NOMO-1 treated with dmso at 0.1 percent for 144 hours (cell line): ENCODE results near the gene SNX11.

ENCODE experiments used
- DNase-seq: peaks from one replicate; lab custom pipeline; 2025; ENCODE audit not compliant: unreplicated experiment; lab: John Stamatoyannopoulos, UW

Gene SNX11

DNA sequence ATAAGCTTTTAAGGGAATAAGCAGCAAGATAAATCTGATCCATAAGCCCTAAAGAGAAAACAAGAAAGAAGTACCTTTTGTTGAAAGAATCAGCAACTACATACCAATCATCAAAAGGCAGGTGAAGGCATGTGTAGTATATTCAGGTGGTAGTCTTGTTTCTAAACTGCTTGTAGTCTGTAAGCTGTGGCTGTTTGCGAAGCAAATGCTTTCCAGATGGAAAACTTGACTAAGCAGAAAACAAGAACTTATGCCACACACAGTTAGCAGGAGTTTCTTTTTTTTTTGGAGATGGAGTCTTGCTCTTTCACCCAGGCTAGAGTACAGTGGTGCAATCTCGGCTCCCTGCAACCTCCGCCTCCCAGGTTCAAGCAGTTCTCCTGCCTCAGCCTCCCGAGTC is 12.0 kb upstream of the SNX11 start:
- no peak for DNase-seq

DNA sequence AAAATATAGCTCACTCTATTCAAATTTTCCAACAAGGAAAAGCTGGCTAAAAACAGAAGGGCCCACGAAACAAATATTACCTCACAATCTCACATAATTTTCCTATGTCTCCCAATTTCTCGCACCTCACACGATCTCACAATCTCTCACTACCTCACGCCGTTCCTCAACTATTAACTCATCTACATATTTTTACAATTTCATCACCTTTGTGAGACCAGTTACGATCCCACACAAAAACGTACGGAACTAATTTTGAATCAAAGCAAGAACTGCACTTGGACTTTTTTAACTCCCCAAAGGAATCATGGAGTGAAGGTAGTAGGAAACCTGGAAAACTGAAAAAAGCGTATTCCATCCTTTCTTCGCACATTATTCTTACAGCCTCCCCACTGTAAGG is 7.4 kb upstream of the SNX11 start:
- no peak for DNase-seq

DNA sequence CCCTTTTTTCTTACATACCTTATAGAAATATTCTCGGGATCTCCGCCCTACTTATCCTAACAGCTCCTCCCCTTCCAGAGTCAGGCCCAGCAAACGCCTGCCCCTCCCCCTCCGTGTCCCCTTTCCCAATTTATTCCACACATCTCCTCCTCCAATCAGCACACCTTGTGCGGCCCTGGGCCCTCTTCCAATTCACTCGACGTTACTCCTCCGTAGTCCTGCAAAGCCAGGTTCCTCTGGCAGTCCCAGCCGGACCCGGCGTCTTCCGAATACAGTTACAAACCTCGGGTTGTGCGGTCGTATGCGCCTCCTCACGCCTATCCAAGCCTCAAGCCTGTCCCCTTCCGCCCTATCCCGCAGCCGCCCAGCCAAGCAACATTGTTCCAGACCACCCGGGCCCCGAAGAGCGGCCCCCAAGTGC is 7.0 kb upstream of the SNX11 start:
- no peak for DNase-seq

DNA sequence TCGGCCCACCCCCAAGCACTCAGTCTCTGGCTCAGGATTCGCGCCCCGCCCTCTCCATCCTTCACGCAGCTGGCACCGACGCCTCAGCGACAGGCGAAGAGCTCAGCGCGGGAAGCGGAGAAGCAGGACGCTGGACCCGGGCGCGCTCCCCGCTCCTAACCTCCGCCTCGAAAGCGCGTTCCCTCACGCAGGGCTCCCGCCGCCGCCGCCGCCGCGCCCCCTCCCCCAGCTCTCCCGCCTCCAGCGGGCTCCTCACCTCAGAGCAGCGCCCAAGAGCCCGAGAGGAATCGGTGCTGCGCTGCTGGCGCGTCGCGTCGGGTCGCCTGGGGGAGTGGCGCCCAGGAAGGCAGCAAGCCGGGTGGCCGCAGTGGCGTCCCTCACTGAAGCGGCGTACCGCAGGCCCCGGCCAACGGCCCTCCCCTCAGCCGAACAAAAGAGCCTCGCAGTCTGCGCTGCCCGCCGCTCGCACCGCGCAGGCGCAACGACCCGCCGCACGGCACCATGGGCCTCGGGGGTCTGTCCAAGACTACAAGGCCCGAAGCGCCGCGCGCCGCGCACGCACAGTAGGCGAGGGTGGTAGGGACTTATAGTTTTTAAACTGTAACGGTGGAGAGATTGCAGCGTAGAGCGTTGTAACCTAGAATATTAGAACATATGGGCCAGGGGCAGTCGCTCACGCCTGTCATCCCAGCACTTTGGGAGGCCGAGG is 6.4 kb upstream of the SNX11 start, which contains the start of gene CBX1:
Gene CBX1, minus strand, starts transcription at position 467 of the 709 bp plus-strand sequence. CDS start 24,474 bp downstream, outside the sequence.
- DNase-seq, result peak; percentile 89

DNA sequence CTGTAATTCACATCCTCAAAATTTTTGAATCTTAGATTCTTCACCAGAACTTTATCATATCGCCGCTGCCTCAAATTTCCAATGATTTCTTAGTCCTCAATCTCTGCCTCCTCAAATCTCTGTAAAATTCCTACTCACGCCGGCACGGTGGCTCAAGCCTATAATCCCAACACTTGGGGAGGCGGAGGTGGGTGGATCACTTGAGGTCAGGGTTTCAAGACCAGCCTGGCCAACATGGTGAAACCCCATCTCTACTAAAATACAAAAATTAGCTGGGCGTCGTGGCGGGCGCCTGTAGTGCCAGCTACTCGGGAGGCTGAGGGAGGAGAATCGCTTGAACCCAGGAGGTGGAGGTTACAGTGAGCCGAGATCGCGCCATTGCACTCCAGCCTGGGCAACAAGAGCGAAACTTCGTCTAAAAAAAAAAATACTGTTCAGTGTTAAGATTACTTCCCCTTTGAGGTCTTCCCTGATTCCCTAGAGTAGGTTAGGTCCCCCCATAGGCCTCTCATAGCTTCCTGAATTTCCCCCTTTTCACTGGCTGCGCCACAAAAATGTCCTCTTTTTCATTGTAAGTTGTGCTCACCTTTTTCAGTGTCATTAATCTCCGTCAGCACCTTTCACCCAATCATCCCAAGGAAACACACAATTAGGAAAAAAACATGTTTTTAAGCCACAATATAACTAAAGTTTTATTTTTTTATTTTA is 5.4 kb upstream of the SNX11 start:
- DNase-seq, result no peak

DNA sequence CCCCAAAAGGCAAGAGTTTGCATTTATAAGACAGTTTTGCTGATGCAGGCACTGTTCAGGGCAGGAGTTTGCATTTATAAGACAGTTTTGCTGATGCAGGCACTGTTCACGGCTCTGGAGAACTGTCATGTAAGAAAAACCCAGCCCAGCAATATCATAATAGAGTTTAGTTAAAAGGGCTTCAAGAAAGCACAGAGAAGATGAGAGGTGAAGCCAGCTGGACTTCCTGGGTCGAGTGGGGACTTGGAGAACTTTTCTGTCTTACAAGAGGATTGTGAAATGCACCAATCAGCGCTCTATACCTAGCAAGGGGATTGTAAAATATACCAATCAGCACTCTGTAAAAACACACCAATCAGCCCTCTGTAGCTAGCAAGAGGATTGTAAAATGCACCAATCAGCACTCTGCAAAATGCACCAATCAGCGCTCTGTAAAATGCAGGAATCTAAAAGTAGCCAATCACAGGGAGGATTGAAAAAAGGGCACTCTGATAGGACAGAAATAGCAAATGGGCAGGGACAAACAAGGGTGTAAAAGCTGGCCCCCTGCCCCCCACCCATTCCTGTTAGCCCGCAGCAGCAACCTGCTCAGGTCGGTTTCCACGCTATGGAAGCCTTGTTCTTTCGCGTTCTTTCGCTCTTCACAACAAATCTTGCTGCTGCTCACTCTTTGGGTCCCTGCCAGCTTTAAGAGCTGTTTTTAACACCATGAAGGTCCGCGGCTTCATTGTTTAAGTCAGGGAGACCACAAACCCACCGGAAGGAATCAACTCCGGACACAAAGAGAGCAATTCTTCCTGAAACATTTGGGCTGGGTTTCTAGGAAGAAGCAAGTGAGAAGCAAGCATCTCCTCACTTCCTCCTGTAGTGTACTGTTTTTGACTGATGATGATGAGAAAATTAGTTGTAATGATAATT is 4.5 kb upstream of the SNX11 start:
- no peak for DNase-seq

DNA sequence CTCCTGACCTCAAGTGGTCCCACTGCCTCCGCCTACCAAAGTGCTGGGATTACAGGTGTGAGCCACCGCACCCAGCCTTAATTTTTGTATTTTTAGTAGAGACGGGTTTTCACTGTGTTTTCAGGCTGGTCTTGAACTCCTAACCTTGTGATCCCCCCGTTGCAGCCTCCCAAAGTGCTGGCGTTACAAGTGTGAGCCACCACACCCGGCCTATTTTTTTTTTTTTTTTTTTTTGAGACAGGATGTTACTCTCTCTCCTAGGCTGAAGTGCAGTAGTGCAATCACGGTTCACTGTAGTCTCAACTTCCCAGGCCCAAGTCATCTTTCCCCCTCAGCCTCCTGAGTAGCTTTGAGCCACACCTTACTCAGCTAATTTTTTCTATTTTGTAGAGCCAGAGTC is 3.1 kb upstream of the SNX11 start:
- DNase-seq, result no peak

DNA sequence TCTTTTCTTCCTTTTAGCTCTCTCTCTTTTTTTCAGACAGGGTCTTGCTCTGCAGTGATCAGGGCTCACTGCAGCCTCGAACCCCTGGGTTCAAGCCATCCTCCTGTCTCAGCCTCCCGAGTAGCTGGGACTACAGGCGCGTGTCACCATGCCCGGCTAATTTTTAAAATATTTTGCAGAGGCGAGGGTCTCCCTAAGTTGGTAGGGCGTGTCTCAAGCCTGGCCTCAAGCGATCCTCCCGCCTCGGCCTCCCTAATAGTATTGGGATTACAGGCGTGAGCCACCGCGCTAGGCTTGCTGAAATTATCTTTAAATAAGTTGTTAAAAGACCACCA is 797 bp upstream of the SNX11 start:
- no peak for DNase-seq

DNA sequence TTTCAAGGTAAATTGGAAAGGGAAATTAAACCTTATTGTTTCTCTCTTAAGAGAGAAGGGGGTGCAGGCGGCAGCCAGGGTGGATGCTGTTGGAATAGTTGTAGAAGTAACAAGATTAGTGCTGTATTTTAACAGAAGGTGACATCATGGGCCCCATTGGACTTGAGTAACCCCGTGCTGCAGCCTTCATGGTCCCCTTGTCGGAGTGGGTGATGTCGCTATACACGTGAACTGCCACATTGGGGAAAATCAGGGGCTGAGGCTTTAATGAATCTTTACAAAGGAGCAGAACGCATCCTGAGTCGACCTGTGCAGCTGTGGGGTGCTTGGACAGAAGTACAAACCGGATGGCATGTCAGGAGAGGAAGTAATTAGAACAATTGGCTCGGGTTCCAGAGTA is 3.2 kb downstream of the SNX11 start:
- no peak for DNase-seq

DNA sequence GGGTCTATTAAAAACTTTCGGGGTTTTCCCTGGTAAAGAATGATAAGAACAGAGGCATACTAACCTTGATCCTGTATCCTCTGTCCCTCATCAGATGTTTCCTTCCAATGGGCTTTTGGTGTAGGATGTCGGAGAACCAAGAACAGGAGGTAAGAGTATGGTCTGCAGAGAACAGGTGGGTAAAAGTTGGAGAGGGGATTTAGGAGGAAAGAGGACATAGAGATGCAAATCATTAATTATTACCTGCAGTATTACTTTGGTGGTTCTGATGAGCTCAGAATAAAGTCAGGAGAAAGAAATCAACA is 4.3 kb downstream of the SNX11 start:
- DNase-seq, result no peak

DNA sequence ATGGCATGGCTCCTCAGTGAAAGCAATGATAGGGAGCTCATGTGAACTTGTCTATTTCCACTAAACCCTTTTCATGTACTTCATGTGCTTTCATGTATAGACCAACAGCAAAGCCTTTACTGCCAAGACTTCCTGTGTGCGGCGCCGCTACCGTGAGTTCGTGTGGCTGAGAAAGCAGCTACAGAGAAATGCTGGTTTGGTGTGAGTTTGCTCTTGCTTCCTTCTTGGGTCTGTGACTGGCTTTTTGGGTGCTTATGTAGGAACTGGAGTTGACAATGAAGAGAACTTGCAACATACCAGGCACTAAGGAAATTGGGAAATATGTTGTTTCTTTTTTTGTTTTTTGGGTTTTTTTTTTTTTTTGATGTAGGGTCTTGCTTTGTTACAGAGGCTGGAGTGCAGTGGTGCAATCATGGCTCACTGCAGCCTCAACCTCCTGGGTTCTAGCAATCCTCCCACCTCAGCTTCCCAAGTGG is 5.7 kb downstream of the SNX11 start:
- DNase-seq, result peak; percentile 92

DNA sequence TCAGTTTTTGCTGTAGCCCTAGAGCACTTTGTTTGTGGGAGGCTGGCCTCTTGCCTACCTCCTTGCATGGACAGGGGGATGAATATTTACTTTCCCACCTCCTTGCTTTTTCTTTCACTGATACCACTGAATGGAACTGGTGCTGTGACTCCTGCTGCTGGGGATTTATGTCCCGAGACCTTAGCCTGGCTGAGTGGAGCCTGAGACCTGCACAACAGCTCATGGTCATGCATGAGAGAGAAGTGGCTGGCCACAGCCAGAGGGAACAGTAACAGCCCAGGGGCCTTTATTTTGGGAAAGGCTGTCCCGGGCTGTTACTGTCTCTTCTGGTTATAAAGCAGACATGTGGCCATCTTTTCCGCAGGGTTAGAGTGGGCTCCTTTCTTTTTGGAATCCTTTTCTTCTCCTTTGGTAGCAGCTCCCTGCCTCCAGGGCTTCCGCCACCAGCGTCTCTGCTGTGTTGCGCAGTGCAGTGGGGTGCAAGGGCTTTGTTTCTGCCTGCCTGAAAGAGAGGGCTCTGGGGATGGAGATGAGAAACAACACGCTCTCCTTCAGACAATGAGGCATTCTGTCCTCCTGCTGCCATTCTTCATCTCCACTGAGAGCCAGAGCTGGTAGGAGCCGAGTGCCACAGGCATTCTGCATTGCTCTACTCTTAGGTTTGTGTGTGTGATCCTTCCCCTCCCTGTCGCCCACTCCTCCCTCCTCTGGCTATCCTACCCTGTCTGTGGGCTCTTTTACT is 14.5 kb downstream of the SNX11 start:
- no peak for DNase-seq

DNA sequence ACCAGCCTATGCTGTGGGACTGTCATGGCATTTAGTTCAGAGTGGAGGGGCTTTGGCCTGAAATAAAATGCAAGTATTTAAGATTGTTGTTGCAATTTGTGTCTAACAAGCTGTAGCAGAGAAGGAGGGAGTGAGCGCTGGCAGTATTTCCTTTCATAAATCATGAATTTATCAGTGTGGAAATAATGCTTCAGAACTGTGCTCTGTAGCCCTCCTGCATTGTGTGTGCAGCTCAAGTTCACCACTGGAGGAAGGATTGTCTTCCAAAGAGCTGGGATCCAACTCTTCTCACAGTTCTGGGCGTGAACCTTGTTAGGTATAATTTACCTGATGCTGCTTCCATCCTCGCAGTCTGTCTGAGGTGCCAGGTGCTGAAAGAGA is 15.1 kb downstream of the SNX11 start:
- DNase-seq, result no peak

DNA sequence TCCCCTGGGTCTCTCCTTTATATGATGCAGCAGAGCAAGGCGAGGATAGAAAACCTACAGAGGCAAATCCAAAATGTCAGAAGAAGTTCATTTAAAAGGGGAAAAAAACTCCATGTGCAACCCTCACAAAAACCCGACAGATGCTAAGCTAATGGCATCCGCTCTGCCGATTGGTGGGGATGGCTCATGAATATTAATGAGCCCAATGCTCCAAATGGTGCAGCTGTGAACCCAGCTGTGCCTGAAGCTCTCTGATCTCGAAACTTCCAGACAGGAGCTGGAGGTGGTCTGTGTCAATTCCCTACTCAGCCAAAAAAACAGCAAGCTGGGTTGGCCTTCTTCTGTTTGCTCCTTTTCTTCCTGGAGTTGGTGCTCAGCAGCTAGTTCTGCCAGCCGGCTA is 15.5 kb downstream of the SNX11 start:
- no peak for DNase-seq

DNA sequence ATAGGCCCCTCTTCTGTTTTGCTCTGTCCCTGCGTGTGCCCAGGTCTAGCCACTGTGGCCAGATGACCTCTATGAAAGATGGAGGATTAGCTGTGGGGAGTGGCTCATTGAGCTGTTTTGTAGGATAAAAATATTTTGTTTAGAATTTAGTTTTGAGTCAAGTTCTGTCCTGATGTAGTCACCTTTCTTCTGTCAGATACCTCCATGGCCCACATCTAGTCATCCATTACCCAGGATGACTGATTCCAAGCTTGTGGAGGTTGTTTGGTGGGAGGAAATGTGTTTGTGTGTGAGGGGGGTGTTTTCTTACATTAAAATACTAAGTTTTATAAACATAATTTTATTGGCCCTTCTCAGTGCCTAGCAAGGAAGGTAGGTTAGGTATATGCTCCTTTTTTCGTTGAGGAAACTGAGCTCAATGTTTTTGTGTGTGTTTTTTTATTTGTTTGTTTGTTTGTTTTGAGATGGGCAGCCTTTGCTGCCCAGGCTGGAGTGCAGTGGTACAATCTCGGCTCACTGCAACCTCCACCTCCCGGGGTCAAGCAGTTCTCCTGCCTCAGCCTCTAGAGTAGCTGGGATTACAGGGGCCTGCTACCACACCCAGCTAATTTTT is 16.3 kb downstream of the SNX11 start:
- DNase-seq, result no peak

DNA sequence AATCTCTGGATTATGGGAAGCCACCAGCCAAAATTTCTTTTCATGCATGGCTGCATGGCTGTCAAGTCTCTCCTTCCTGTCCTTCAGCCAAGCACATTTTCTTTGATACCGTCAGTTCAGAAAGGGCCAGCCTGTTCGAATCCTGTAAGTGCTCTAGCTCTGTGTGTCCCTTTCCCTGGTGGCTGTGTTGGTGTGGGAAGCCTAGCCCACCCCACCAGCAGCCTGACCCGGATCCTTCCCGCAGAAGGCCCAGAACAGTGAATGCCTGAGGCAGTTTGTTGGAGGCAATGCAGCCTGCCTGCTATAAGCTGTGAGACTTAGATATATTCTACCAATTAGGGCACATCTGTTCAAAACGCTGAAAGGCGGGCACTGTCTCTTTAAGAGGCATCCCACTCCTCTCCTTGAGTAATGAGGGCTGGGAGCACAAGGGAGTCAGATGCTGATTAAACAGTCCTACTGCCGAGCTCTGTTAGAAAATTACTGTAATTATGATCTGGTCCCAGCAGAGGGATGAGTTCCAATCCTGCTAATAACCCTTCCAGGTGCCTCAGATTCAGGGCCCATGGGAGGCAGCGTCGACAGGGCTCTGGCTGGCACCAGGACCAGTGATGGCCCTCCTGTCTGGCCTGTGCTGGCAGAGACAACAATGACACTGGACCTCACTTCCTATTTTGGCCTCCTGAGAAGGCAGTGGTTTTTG is 18.4 kb downstream of the SNX11 start:
- no peak for DNase-seq

DNA sequence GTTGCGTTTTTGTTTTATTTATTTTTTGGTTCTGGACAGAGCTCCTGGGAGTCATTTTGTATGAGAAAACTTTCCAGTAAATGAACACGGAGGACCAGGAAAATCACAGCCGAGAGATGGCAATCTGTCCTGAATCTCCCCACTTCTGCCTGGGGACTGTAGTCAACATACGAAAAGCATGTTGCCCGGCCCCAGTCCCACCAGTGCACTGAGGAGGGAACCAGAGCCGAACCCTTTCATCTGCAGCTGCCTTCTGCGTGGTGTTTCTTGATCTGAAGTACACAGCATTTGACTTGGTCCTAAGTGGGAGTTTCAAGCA is 18.9 kb downstream of the SNX11 start:
- DNase-seq, result no peak

DNA sequence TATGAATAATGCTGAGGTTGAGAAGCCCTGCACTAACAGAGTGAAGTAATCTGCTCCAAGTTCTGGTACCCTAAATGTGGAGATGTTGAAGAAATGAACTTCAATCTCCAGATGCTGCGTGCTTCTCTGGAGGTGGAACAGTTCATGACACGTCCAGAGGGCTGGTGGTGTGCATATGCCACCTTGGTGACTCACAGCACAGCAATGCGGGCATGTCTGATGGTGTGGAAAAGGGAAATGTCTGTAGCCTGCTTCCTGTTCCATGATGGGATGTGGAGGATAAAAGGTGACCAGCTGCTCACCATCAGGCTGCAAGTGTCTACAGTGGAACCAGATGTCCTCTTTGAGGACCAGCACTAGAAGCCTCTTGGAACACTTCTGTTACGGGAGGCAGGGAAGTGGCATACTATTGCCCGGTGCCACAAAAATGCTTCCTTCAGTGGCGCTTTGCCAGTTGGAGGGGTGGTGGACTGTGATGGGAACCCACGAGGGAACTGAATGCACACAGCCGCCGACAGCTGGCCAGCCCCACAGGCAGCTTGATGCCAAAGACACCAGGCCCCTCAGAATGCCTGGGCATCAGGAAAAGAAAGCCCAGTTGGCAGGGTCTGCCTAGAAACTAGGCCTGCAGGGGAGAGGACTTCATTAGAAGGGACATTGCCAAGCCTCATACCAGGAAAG is 19.9 kb downstream of the SNX11 start:
- no peak for DNase-seq

DNA sequence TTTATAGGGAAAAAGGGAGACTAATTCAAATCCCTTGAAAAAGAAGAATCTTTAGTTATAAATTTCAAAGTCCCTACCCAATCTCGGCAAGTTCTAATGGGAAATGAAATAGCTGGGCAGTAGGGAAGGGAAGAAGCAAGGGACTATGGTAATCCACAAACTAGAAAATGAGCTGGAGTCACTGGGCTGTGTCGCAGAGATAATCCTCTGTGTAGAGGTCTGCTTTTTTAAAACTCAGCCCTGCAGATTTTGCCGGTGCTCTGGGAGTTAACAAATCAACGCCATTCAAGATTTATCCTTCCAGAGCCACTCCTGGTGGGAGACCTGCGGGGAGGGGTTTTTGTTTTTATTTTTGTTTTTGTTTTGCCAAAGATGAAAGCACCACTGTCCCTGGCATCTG is 20.8 kb downstream of the SNX11 start:
- DNase-seq, result no peak

DNA sequence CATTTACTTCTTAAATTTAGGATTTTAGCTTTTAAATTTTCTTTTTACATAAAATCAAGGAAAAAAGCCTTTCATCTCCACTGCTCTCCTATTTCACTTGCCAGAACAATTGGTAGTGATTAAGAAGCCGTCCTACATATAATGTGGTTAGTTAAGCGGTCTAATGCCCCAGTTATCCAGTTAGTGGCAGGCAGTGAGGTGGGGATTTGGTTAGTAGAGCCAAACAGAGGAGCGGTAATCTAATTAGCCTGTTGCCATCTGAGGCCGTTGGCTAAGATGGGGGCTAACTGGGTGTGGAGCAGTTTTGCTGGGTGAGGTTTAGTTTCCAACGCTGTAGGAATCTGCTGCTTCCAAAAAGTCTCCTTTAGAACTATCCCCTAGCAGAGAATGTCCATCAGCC is 22.4 kb downstream of the SNX11 start:
- DNase-seq, result no peak
